Muscle layer of colon (tissue), 2 donors: ENCODE results near the gene HLA-F.

Experiments
- H3K27ac ChIP-seq: one replicate; pipeline ENCODE4 v1.7.0; 2013; ENCODE audit warnings: low read depth, mild to moderate bottlenecking, low read length, moderate library complexity
- H3K27me3 ChIP-seq, 2 donors: one replicate each; pipeline ENCODE4 v1.7.0; 2013; ENCODE audit warnings: low read length in 2 of 2, mild to moderate bottlenecking in 2 of 2; ENCODE audit not compliant: insufficient read depth in 2 of 2, control insufficient read depth in 1 of 2
- H3K36me3 ChIP-seq: one replicate; pipeline ENCODE4 v1.7.0; 2013; ENCODE audit warnings: mild to moderate bottlenecking, low read length; ENCODE audit not compliant: insufficient read depth
- H3K4me1 ChIP-seq: one replicate; pipeline ENCODE4 v1.7.0; 2013; ENCODE audit warnings: mild to moderate bottlenecking, low read length; ENCODE audit not compliant: insufficient read depth
- H3K4me3 ChIP-seq, 2 donors: one replicate each; pipeline ENCODE4 v1.7.0; 2013; ENCODE audit warnings: low read length in 2 of 2, low read depth in 1 of 2, mild to moderate bottlenecking in 1 of 2, moderate library complexity in 1 of 2
- H3K9ac ChIP-seq: one replicate; pipeline ENCODE4 v1.7.0; 2013; ENCODE audit warnings: low read length
- H3K9me3 ChIP-seq: one replicate; pipeline ENCODE4 v1.7.0; 2013; ENCODE audit warnings: mild to moderate bottlenecking, low read length
- donor health status: abdominal sarcoma.
- donor health status: Adenocarcinoma of cecum.

Gene HLA-F

DNA sequence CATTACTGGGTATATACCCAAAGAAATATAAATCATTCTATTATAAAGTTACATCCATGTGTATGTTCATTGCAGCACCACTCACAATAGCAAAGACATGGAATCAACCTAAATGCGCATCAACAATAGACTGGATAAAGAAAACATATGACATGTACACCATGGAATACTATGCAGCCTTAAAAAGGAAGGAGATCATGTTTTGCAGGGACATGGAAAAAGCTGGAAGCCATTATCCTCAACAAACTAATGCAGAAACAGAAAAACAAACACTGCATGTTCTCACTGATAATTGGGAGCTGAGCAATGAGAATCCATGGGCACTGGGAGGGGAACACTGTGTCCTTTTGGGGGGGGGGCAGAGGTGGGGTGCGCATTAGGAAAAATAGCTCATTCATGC, 53.5 kb downstream of the HLA-F start:
- H3K4me3 ChIP-seq, result no peak overlapping the region
- no peaks in the 10 kb centered on the region for H3K9me3 ChIP-seq
- no peaks in the 10 kb centered on the region for H3K4me1 ChIP-seq
- H3K36me3 ChIP-seq, result no peaks in the 10 kb centered on the region
- no peaks in the 10 kb centered on the region for H3K27me3 ChIP-seq
- no peak overlapping the region for H3K9ac ChIP-seq
- H3K27ac ChIP-seq, result no peak overlapping the region
